ENCODE data around the gene CYP4A11.

GRCh38 chr1:46983830-46984586, 42.7 kb upstream of the CYP4A11 start:
- TF ChIP-seq CTCF (IDR thresholded peaks at IDR 0.05) = no peak
- no peak for TF ChIP-seq POLR2A (IDR thresholded peaks at IDR 0.05)

Data from adrenal gland (tissue), 5 donors.